ENCODE data around the gene ZNF780A.
"Not testable (repeated sequence)": the region's sequence is repeated elsewhere in the genome, so short reads cannot be mapped to it uniquely, and the experiment has no call there.

ZNF780A gene

GRCh38 chr19:40116075-40116474 lies 25.3 kb upstream of the ZNF780A start:
- Histone ChIP-seq H3K4me3 (ENCODE audit: low read depth, low read length) (no peak overlapping the region), H3K79me2 (ENCODE audit: control insufficient read depth, insufficient read depth, low read length, unreplicated experiment) (no peaks in the 10 kb centered on the region), H3K27me3 (ENCODE audit: insufficient read depth, low read length) (no peaks in the 10 kb centered on the region), H2AFZ (ENCODE audit: low read length, unreplicated experiment) (no peak overlapping the region), H3K27ac (ENCODE audit: low read depth, low read length) (no peak overlapping the region), H3K4me1 (ENCODE audit: control insufficient read depth, insufficient read depth, low read length, unreplicated experiment) (no peaks in the 10 kb centered on the region), H3K36me3 (ENCODE audit: insufficient read depth, low read length) (no peaks in the 10 kb centered on the region)

GRCh38 chr19:40114119-40114518 lies 23.4 kb upstream of the ZNF780A start:
- not testable (repeated sequence) for H2AFZ ChIP-seq (ENCODE audit: low read length, unreplicated experiment); H3K4me3 ChIP-seq (ENCODE audit: low read depth, low read length); H3K27ac ChIP-seq (ENCODE audit: low read depth, low read length); H3K36me3 ChIP-seq (ENCODE audit: insufficient read depth, low read length); H3K27me3 ChIP-seq (ENCODE audit: insufficient read depth, low read length); H3K4me1 ChIP-seq (ENCODE audit: control insufficient read depth, insufficient read depth, low read length, unreplicated experiment); H3K79me2 ChIP-seq (ENCODE audit: control insufficient read depth, insufficient read depth, low read length, unreplicated experiment)

- H3K4me3 ChIP-seq (ENCODE audit: low read depth, low read length); H3K36me3 ChIP-seq (ENCODE audit: insufficient read depth, low read length); H3K27me3 ChIP-seq (ENCODE audit: insufficient read depth, low read length); H2AFZ ChIP-seq (ENCODE audit: low read length, unreplicated experiment); H3K79me2 ChIP-seq (ENCODE audit: control insufficient read depth, insufficient read depth, low read length, unreplicated experiment); H3K27ac ChIP-seq (ENCODE audit: low read depth, low read length); H3K4me1 ChIP-seq (ENCODE audit: control insufficient read depth, insufficient read depth, low read length, unreplicated experiment): not testable (repeated sequence)
Observed at GRCh38 chr19:40112271-40112670, 21.5 kb upstream of the ZNF780A start.

- Histone ChIP-seq H3K4me1 (ENCODE audit: control insufficient read depth, insufficient read depth, low read length, unreplicated experiment) (no peaks in the 10 kb centered on the region), H2AFZ (ENCODE audit: low read length, unreplicated experiment) (no peak overlapping the region), H3K79me2 (ENCODE audit: control insufficient read depth, insufficient read depth, low read length, unreplicated experiment) (no peaks in the 10 kb centered on the region), H3K4me3 (ENCODE audit: low read depth, low read length) (no peak overlapping the region), H3K27ac (ENCODE audit: low read depth, low read length) (no peak overlapping the region), H3K27me3 (ENCODE audit: insufficient read depth, low read length) (peaks cover 4% of the 10 kb centered on the region; the same call in 1 of the 2 replicates), H3K36me3 (ENCODE audit: insufficient read depth, low read length) (no peaks in the 10 kb centered on the region)
Observed at GRCh38 chr19:40110570-40110969, 19.8 kb upstream of the ZNF780A start.

DNA sequence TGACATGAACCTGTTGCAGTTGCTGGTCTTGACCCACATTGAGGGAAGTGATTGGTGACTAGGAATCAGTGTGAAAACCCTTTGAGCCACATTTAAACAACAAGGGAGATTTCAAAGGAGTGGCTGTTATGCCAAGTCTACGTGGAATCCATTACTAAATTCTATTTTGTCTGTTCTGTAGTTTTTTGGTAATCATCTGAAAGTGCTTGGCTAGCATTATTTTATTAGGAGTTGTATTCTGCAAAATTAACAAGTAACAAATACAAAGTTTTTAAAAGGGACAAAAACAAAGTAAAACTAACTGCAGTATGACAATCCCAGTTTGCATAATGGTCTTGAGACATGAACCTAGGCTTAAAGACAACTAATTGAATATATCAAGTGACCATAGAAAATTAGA lies 14.0 kb upstream of the ZNF780A start:
- Histone ChIP-seq H3K79me2 (ENCODE audit: control insufficient read depth, insufficient read depth, low read length, unreplicated experiment) (no peaks in the 10 kb centered on the region), H3K4me1 (ENCODE audit: control insufficient read depth, insufficient read depth, low read length, unreplicated experiment) (no peaks in the 10 kb centered on the region), H2AFZ (ENCODE audit: low read length, unreplicated experiment) (no peak overlapping the region), H3K27ac (ENCODE audit: low read depth, low read length) (no peak overlapping the region), H3K27me3 (ENCODE audit: insufficient read depth, low read length) (no peaks in the 10 kb centered on the region), H3K36me3 (ENCODE audit: insufficient read depth, low read length) (no peaks in the 10 kb centered on the region), H3K4me3 (ENCODE audit: low read depth, low read length) (no peak overlapping the region)

DNA sequence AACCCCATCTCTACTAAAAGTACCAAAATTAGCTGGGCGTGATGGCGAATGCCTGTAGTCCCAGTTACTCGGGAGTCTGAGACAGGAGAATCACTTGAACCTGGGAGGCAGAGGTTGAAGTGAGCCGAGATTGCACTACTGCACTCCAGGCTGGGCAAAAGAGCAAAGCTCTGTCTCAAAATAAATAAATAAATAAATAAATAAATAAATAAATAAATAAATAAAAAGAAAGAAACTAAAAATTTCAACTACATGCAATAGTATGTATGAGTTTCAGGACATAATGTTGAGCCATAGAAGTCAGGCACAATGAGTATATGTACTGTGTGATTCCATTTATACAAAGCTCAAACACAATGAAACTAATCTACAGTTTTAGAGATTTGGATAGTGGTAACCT lies 12.9 kb upstream of the ZNF780A start:
- H3K27ac ChIP-seq (ENCODE audit: low read depth, low read length) = no peak overlapping the region
- H3K4me3 ChIP-seq (ENCODE audit: low read depth, low read length) = no peak overlapping the region
- no peak overlapping the region for H2AFZ ChIP-seq (ENCODE audit: low read length, unreplicated experiment)
- H3K4me1 ChIP-seq (ENCODE audit: control insufficient read depth, insufficient read depth, low read length, unreplicated experiment) = no peaks in the 10 kb centered on the region
- H3K79me2 ChIP-seq (ENCODE audit: control insufficient read depth, insufficient read depth, low read length, unreplicated experiment) = no peaks in the 10 kb centered on the region
- H3K27me3 ChIP-seq (ENCODE audit: insufficient read depth, low read length) = no peaks in the 10 kb centered on the region
- no peaks in the 10 kb centered on the region for H3K36me3 ChIP-seq (ENCODE audit: insufficient read depth, low read length)

DNA sequence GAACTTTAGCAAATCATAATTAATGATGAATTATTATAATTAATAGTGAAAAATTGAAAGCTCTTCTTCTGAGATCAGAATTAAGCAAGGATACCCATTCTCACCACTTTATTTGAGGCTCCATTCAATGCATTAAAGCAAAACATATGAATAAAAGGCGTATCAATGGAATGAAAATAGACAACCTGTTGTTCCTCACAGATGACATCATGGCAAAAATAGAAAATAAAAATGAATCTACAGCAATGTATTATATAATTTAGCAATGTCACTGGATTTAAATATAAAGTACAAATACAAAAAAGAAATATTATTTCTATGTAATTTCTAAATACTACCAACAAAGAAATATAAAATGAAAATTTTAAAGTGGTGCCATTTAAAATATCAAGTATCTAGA lies 11.1 kb upstream of the ZNF780A start:
- no peaks in the 10 kb centered on the region for H3K79me2 ChIP-seq (ENCODE audit: control insufficient read depth, insufficient read depth, low read length, unreplicated experiment)
- H3K27me3 ChIP-seq (ENCODE audit: insufficient read depth, low read length) = no peaks in the 10 kb centered on the region
- H3K36me3 ChIP-seq (ENCODE audit: insufficient read depth, low read length) = no peaks in the 10 kb centered on the region
- H3K27ac ChIP-seq (ENCODE audit: low read depth, low read length) = no peak overlapping the region
- H3K4me1 ChIP-seq (ENCODE audit: control insufficient read depth, insufficient read depth, low read length, unreplicated experiment) = no peaks in the 10 kb centered on the region
- no peak overlapping the region for H3K4me3 ChIP-seq (ENCODE audit: low read depth, low read length)
- no peak overlapping the region for H2AFZ ChIP-seq (ENCODE audit: low read length, unreplicated experiment)

DNA sequence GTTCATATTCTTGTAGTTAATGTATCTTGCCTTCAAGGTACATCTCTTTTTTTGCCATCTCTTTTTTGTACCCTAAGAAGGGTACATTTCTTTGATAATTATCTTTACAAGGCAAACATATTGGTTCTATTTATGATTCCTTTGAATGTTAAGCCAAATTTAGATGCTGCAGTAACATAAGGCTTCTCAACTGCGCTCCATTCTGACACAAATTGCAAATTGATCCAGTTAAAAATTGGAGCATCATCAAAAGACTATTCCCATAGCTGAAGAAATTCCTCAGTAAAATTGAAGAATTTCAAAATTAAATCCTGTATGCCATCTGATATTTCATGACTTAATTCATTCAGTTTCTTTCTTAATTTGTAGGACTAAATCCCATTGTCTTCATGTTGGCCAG lies 2.7 kb upstream of the ZNF780A start:
- no peak overlapping the region for H3K27ac ChIP-seq (ENCODE audit: low read depth, low read length)
- H3K36me3 ChIP-seq (ENCODE audit: insufficient read depth, low read length) = no peaks in the 10 kb centered on the region
- no peak overlapping the region for H3K4me3 ChIP-seq (ENCODE audit: low read depth, low read length)
- no peak overlapping the region for H2AFZ ChIP-seq (ENCODE audit: low read length, unreplicated experiment)
- H3K4me1 ChIP-seq (ENCODE audit: control insufficient read depth, insufficient read depth, low read length, unreplicated experiment) = peaks cover 4% of the 10 kb centered on the region
- peaks cover 5% of the 10 kb centered on the region; the same call in 1 of the 2 replicates for H3K27me3 ChIP-seq (ENCODE audit: insufficient read depth, low read length)
- H3K79me2 ChIP-seq (ENCODE audit: control insufficient read depth, insufficient read depth, low read length, unreplicated experiment) = peaks cover 11% of the 10 kb centered on the region

DNA sequence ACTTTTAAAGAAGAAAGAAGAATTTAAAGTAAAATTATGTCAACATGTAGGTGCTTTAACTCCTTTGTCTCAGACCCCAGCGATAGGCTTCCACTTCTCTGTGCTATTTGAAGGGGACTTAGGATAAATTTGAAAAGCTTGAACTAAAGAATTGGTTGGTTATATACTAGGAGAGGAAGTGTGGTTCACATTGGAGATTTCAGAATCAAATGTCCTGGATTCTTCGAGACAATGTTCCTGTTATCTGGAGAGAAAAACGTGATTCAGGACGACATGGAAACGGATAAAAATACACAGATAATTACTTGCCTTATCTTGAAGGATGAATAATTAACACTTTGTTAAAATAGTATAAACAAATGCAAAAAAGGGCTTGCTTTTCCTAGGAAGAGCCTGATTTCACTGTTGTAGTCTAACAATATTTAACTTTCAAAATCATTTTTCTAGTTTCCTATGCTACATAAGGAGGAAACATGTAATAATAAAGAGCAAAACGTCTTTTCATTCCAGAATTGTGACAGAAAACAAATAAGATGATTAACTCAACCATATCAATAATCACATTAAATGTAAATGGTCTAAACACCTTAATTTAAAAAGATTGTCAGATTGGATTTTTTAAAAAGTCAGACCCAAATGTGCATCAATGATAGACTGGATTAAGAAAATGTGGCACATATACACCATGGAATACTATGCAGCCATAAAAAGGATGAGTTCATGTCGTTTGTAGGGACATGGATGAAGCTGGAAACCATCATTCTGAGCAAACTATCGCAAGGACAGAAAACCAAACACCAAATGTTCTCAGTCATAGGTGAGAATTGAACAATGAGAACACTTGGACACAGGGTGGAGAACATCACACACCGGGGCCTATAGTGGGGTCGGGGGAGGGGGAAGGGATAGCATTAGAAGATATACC lies 724 bp upstream of the ZNF780A start:
- Histone ChIP-seq H3K36me3 (ENCODE audit: insufficient read depth, low read length) (0 out of 2 replicates have a peak, but pooled peaks cover 2% of the 10 kb centered on the region), H2AFZ (ENCODE audit: low read length, unreplicated experiment) (peak overlapping the region; percentile 100), H3K27ac (ENCODE audit: low read depth, low read length) (0 out of 2 replicates have a peak overlapping the region, but pooled peaks have one; percentile 61), H3K79me2 (ENCODE audit: control insufficient read depth, insufficient read depth, low read length, unreplicated experiment) (peaks cover 15% of the 10 kb centered on the region), H3K4me3 (ENCODE audit: low read depth, low read length) (peak overlapping the region; percentile 95), H3K4me1 (ENCODE audit: control insufficient read depth, insufficient read depth, low read length, unreplicated experiment) (peaks cover 4% of the 10 kb centered on the region), H3K27me3 (ENCODE audit: insufficient read depth, low read length) (peaks cover 5% of the 10 kb centered on the region; the same call in 1 of the 2 replicates)

DNA sequence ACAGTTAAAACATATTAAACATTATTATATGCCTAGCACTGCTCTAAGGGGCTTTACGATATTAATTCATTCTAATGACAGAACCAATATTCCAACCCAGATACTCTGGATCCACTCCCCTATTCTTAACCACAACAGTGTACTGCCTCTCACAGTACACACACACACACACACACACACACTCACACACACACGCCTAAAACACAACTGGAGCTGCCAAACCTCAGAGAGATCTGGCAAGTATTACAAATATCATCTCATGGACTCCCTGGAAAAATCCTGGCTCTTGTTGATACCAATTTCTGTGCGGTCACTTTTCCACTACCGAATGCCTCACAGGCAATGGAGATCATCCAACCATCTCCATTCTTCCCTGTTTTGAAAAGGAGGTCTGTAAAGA lies 1.3 kb downstream of the ZNF780A start:
- H3K79me2 ChIP-seq (ENCODE audit: control insufficient read depth, insufficient read depth, low read length, unreplicated experiment) = peaks cover 15% of the 10 kb centered on the region
- H3K4me3 ChIP-seq (ENCODE audit: low read depth, low read length) = peak overlapping the region; percentile 95
- H3K27me3 ChIP-seq (ENCODE audit: insufficient read depth, low read length) = peaks cover 5% of the 10 kb centered on the region; the same call in 1 of the 2 replicates
- 0 out of 2 replicates have a peak, but pooled peaks cover 2% of the 10 kb centered on the region for H3K36me3 ChIP-seq (ENCODE audit: insufficient read depth, low read length)
- no peak overlapping the region for H3K27ac ChIP-seq (ENCODE audit: low read depth, low read length)
- H3K4me1 ChIP-seq (ENCODE audit: control insufficient read depth, insufficient read depth, low read length, unreplicated experiment) = peaks cover 4% of the 10 kb centered on the region
- H2AFZ ChIP-seq (ENCODE audit: low read length, unreplicated experiment) = no peak overlapping the region

Data from ACC112 (cell line).